ACHN (cell line): ENCODE data around the gene SOX6.

ENCODE experiments used
- DNase-seq: peaks from one replicate; pipeline ENCODE4 v3.0.0-alpha.2; 2015
- in situ Hi-C: cut with HindIII; loops from 2 replicates; pipeline ENCODE4 v1.10.0; 2017; ENCODE audit warnings: low sequenced_read_pairs, low pct_ligation_motif_present, low pct_unique_long_range_greater_than_20kb

SOX6 gene

DNA sequence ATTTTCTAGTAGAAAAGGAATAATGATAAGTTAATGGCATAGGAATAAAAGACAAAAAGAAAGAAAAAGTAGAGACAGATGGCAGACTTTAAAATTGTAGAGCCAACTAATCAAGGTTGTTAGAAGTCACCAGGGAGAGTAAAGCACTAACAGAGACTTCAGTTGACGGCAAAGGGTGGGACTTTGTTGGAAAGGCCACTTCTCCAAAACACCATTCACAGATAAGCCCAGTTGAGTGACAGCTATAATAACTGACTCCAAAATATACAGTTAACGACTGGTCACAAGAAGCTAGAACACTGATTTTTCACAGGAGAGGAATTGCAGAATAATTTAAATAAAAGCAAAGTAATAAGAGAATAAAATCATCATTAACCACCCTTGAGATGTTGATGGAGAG, 16.0 kb upstream of the SOX6 start:
- no peak for DNase-seq
- in situ Hi-C loops, result no loop called here

GRCh38 chr11:16367252-16367651, 10.9 kb upstream of the SOX6 start:
- DNase-seq, result no peak
- in situ Hi-C loops, result no loop called here

- in situ Hi-C loops, result no loop called here
- DNase-seq, result no peak
These were observed 9.4 kb upstream of the SOX6 start for GRCh38 chr11:16365581-16366228.

- no peak for DNase-seq
- in situ Hi-C loops, result no loop called here
These were observed 7.9 kb upstream of the SOX6 start for GRCh38 chr11:16364254-16364653.

DNA sequence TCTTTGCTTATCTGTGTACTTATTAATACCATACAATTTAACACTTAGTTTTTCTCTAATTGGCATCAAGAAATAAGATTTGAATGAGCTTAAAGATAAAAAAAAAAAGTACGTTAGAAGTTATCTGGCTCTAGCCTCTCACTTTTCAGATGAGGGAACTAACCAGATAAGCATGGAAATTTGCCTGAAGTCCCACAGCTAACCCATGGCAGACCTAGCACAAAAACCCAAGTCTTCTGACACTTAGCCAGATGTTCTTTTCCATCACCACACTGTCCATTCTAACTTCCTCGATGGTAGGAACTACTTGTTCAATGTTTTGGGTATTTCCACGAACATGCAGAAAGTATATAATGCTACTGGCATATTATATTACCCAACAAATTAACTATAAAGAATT, 7.4 kb upstream of the SOX6 start:
- in situ Hi-C loops, result no loop called here
- DNase-seq, result no peak

- in situ Hi-C loops, result no loop called here
- DNase-seq, result no peak
These were observed 4.9 kb upstream of the SOX6 start for GRCh38 chr11:16361108-16361865.

GRCh38 chr11:16359369-16359768, 3.0 kb upstream of the SOX6 start:
- no peak for DNase-seq
- in situ Hi-C loops, result no loop called here

GRCh38 chr11:16358726-16359125, 2.4 kb upstream of the SOX6 start:
- DNase-seq, result no peak
- in situ Hi-C loops, result no loop called here

DNA sequence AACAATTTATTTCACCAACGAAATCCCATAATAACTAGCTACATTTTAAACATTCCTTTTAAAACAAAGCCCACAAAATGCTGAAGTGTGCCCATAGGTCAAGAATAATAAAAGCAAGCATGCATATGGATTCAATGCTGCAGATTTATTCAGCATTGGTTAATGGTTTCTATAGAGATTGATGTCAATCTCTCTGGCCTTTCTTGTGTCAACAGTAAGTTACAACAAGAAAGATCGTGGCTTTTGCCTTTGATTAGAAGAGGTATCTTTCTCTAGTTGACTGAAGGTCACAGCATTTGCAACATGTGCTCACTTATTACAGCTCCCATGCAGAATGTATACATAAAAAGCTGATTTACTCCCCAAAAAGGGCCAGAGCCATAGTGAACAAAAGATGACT, 1.4 kb upstream of the SOX6 start:
- in situ Hi-C loops, result no loop called here
- no peak for DNase-seq

DNA sequence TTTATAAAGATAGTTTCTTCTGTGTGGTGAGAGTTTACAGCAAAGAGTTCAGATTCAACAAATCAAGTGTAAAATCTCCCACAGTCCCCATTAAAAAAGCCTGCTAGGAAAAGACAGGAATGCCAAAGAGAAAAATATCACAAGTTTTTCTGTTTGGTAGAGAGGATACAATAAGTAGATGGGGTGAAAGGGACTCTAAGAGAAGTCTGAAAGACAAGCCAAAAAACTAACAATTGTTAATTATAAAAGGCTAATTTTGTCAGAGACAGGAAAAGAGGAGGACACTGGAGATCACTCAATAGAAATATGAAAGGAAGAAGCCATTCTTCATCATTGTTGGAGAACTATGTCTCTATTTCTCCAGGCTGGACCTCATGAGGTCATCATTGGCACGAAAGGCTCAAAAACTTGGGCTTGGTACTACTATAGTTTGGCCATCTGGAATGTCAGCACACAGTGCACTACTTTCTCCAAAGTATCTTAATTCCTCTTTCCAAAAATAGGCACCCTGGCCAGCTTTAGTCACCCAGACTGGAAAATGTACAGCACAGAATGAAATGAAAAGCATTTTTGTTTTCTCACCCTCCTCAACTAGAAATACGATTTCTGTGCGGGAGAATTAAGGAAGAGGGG, 531 bp upstream of the SOX6 start:
- in situ Hi-C loops, result no loop called here
- DNase-seq, result no peak

DNA sequence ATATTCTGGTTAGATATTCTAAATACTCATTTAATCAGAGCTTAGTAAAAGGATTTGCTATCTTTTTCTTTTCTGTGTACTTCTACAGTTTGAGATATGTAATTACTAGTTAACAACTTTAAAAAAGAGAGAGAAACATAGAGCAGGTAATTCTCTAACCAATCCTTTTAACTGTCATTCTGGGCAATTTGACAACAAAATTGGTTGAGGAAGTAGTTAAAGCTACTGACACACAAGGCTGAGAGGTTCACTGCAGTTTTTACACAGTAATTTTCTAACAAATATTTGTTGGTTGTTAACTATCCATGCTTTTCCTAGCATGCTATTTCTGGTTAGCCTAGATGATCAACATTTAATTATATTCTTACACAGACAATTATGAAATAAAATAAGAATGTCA, 3.6 kb downstream of the SOX6 start:
- no peak for DNase-seq

GRCh38 chr11:16350125-16350524, 6.2 kb downstream of the SOX6 start:
- DNase-seq, result no peak
- in situ Hi-C loops, result no loop called here

More for the DNA sequence above, 3.6 kb downstream of the SOX6 start:
- in situ Hi-C loops, result no loop called here

- no peak for DNase-seq
- in situ Hi-C loops, result no loop called here
These were observed 8.2 kb downstream of the SOX6 start for GRCh38 chr11:16347928-16348685.

DNA sequence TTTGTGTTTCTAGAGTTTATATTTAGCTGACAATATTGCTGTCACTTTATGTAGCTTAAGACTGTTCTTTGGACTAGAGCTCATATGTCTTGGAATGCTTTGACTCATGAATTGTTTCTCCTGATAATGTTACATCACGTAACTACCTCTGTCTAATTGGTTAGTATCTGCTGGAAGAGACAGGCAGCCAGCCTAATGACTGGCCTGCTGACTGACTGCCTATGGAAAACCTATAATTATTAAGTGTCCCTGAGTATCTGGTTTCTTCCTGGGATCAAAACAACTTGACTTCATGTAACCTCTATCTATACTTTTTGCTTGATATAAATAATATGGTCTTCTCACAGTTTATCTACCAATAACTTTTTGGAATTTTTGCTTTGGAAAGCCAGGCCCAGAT, 9.4 kb downstream of the SOX6 start:
- DNase-seq, result no peak
- in situ Hi-C loops, result no loop called here

DNA sequence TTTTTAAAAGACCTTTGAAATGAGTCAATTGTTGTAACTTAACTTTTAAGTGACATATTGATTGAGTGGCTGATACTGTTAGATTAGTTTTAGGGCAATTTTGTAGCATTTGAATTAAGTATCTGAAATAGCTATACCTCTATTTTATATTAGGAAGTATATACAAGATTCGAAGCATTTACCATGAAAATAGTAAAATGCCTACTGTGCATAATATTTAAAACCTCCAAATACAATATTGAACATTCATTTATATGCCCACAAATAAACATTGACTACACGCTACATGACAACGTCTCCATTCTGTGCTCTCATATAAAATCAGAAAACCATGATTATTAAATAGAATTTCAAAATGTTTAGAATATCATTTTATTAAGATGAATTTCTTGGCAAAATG, 14.5 kb downstream of the SOX6 start:
- DNase-seq, result no peak
- in situ Hi-C loops, result no loop called here

DNA sequence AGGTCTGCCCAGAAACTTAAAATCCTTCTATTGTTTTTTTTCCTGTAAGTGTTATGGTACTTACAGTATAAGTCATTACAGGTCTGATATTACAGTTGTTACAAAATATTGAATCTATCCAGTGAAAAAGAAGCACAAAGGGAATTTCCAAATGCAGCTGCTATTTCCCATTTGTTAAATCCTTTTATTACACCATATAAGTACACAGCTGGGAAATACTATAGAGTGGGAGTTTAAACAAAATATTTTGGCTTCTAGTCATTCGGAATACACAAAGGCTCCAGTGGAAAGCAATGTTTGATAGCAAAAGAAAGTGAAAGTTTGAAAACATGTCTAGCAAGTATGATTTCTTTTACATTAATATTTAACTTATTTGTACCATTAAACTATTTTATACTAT, 18.0 kb downstream of the SOX6 start:
- in situ Hi-C loops, result no loop called here

DNA sequence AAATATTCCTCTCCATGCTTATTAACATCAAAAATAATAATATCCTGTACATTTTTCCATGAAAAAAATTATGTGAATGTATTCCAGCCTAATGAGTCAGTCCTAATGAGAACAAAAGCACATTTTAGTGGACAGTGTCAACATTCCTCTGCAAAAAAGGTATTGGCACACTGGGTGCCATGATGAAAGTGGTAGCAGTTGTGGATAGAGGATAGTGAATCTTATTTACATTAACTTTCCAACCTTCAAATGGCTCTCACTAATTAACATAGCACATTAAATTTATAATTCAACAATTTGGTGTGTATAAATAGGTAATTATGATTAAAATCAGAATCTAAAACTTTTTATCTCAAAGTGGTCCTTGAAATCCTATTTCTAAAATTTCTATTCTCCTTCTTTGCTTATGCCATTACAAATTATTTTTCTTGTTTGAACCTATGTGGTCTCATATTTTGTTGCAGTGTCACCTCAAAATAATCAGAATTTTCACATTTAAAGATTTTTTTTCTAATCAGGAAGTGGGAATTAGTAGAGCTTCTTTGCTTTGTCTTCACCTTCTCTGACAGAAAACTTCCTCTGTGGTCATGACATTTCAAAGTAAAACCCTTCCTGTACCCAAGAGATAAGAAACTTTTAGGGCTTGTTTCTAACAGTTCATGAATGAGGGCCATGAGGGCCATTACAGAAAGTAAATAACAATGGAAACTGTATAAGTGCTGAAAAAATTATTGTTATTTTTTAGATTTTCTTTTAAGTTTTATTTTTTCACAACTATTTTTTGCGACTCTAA, 18.7 kb downstream of the SOX6 start:
- in situ Hi-C loops, result no loop called here

More for the DNA sequence above, 18.0 kb downstream of the SOX6 start:
- peak; percentile 11 for DNase-seq

DNA sequence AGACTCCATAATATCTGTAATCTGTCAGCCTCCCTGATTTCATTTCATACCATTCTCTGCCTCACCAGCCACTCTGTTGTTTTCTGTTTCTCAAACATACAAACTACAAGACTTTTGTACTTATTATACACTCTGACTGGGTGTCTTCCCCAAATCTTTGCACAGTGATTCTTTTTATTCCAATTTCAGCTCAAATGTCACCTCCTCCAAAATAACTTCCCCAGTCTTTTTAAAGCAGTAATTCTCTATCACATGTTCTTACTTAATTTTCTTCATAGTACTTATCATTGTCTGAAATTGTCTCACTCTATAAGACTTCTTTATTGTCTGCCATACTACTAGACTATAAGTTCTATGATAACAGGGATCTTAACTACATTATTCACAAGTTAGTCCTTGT, 19.6 kb downstream of the SOX6 start:
- DNase-seq, result no peak
- in situ Hi-C loops, result no loop called here

More for the DNA sequence above, 18.7 kb downstream of the SOX6 start:
- DNase-seq, result no peak
